Spleen (tissue), 7 donors: ENCODE data around the gene FAM120AOS.

ENCODE experiments used
- CTCF ChIP-seq, 11 experiments: fragments of 200-600 bp in 7 of 11; fragments of 450-650 bp in 4 of 11; sonication (generic) in 4 of 11; IDR thresholded peaks in 8 of 11; conservative IDR thresholded peaks in 3 of 11; 1 replicate in 7 of 11; 2 replicates in 4 of 11; pipeline versions ENCODE4 v1.4.0 to v1.8.0; 2016 to 2021; ENCODE audit warnings: antibody characterized with exemption in 11 of 11, inconsistent platforms in 4 of 11, mild to moderate bottlenecking in 1 of 11
- POLR2A ChIP-seq, 3 donors: fragments of 450-650 bp; IDR thresholded peaks; one replicate each; pipeline ENCODE4 v1.5.1; 2017; ENCODE audit warnings: antibody characterized with exemption in 3 of 3, mild to moderate bottlenecking in 1 of 3
- donor health status: DM: no; HTN: no; CAD: no; lungs with moderate emphysema.
- donor health status: DM: no; HTN: no; CAD: no.
- donor health status: DM: no; HTN: no; CAD: no.

GRCh38 chr9:93464395-93464794 is 11.0 kb upstream of the FAM120AOS start:
- no peak for TF ChIP-seq CTCF (IDR thresholded peaks at IDR 0.05 in 8 of 11, conservative IDR thresholded peaks at IDR 0.05 in 3 of 11)
- no peak for TF ChIP-seq POLR2A (IDR thresholded peaks at IDR 0.05)
